HG03575 (cell line): Measurements from ENCODE around the gene SLC25A19.
A peak's percentile ranks its signal among the peaks of the same experiment; 100 is the strongest.
"Not testable (repeated sequence)": the region's sequence is repeated elsewhere in the genome, so short reads cannot be mapped to it uniquely, and the experiment has no call there.

Experiments used
- ATAC-seq: cut with Tn5 transposase; IDR thresholded peaks from one replicate; pipeline ENCODE4 v1.9.1; 2021; ENCODE audit not compliant: unreplicated experiment, insufficient number of reproducible peaks, low FRiP score; ENCODE audit errors: extremely low read depth

SLC25A19 gene

GRCh38 chr17:75270966-75271232 lies 18.3 kb downstream of the SLC25A19 start, which contains the start of gene MIF4GD:
Gene MIF4GD, minus strand, starts transcription at chr17:75271231. Its CDS starts 1,036 bp downstream, at chr17:75270195.
- no peak for ATAC-seq

- ATAC-seq = no peak
These were observed 18.8 kb downstream of the SLC25A19 start for GRCh38 chr17:75270218-75270965.

GRCh38 chr17:75269844-75270217 lies 19.4 kb downstream of the SLC25A19 start:
- ATAC-seq = no peak

- ATAC-seq = no peak
These were observed 21.6 kb downstream of the SLC25A19 start for GRCh38 chr17:75267411-75268232.

GRCh38 chr17:75267153-75267410 lies 22.2 kb downstream of the SLC25A19 start:
- ATAC-seq = no peak

GRCh38 chr17:75266316-75267152 lies 22.7 kb downstream of the SLC25A19 start:
- no peak for ATAC-seq

GRCh38 chr17:75265614-75266315 lies 23.5 kb downstream of the SLC25A19 start:
- ATAC-seq = no peak

- no peak for ATAC-seq
These were observed 26.2 kb downstream of the SLC25A19 start for GRCh38 chr17:75263055-75263454.

- ATAC-seq = no peak
These were observed 27.1 kb downstream of the SLC25A19 start for GRCh38 chr17:75262112-75262606.

- ATAC-seq = no peak
These were observed 27.7 kb downstream of the SLC25A19 start, which contains the start of the genes GGA3 and MRPS7 for GRCh38 chr17:75261336-75262111. Gene GGA3, minus strand, starts transcription at chr17:75261606. Its CDS starts 19 bp downstream, at chr17:75261587. Gene MRPS7, plus strand, starts transcription at chr17:75261879. Its CDS starts 22 bp downstream, at chr17:75261901.

- no peak for ATAC-seq
These were observed 28.4 kb downstream of the SLC25A19 start for GRCh38 chr17:75260641-75261335.

- not testable (repeated sequence) for ATAC-seq
These were observed 32.0 kb downstream of the SLC25A19 start for GRCh38 chr17:75257228-75257627.

- ATAC-seq = not testable (repeated sequence)
These were observed 33.1 kb downstream of the SLC25A19 start for GRCh38 chr17:75255954-75256698.

- no peak for ATAC-seq
These were observed 37.0 kb downstream of the SLC25A19 start for GRCh38 chr17:75252039-75252816.

- peak; percentile 50 for ATAC-seq
These were observed 39.2 kb downstream of the SLC25A19 start for GRCh38 chr17:75250009-75250471.

GRCh38 chr17:75249564-75249963 lies 39.7 kb downstream of the SLC25A19 start:
- ATAC-seq = no peak
